ENCODE data around the gene AKAP7.

Gene AKAP7

DNA sequence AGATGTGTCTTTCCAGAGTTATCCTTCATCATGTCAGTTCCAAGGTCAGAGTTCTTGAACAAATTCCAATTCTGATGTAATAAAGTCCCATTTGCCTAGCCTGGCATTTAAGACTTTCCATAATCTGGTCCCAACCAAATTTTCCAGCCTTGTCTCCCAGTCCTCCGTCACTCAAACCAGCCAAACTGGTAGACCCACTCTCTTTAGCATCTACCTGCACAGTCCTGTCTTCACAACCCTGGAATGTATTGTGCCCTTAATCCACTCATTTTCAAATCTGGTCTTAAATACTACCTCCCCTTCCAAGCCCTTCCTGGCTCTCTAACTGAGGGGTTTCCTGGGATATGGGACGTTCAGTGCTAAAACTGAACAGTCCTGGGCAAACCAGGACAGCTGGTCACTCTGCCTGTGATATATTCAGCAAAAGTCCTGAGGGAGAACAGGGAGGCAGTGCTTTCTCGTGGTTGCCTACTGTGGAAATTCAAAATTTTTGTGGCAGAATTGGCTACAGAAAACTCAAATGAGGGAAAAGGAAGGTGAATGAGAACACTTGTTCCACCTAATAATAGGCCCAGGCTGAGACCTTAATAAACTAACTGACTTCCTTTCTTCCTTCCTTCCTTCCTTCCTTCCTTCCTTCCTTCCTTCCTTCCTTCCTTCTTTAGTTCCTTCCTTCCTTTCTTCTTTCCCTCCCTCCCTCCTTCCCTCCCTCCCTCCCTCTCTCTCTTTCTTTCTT is 10.8 kb upstream of the AKAP7 start:
- H3K4me1 ChIP-seq (ENCODE audit: insufficient read depth, low read length, severe bottlenecking), result no peaks in the 10 kb centered on the region
- H3K4me3 ChIP-seq (ENCODE audit: low read depth, low read length, poor library complexity, severe bottlenecking), result no peak overlapping the region
- no peaks in the 10 kb centered on the region for H3K36me3 ChIP-seq (ENCODE audit: insufficient read depth, low read length)
- H3K9ac ChIP-seq (ENCODE audit: low read length), result no peak overlapping the region
- H3K27ac ChIP-seq (ENCODE audit: low read depth, low read length, poor library complexity, severe bottlenecking), result no peak overlapping the region
- H3K4me2 ChIP-seq (ENCODE audit: low read length), result no peak overlapping the region
- no peak for TF ChIP-seq EZH2 (IDR thresholded peaks at IDR 0.05; ENCODE audit: borderline replicate concordance, low read length)
- TF ChIP-seq, protein P1, sequence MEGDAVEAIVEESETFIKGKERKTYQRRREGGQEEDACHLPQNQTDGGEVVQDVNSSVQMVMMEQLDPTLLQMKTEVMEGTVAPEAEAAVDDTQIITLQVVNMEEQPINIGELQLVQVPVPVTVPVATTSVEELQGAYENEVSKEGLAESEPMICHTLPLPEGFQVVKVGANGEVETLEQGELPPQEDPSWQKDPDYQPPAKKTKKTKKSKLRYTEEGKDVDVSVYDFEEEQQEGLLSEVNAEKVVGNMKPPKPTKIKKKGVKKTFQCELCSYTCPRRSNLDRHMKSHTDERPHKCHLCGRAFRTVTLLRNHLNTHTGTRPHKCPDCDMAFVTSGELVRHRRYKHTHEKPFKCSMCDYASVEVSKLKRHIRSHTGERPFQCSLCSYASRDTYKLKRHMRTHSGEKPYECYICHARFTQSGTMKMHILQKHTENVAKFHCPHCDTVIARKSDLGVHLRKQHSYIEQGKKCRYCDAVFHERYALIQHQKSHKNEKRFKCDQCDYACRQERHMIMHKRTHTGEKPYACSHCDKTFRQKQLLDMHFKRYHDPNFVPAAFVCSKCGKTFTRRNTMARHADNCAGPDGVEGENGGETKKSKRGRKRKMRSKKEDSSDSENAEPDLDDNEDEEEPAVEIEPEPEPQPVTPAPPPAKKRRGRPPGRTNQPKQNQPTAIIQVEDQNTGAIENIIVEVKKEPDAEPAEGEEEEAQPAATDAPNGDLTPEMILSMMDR (IDR thresholded peaks at IDR 0.05; ENCODE audit: low read length), result no peak
- H2AFZ ChIP-seq (ENCODE audit: low read length), result no peak overlapping the region
- no peaks in the 10 kb centered on the region for H3K27me3 ChIP-seq (ENCODE audit: insufficient read depth, low read length)
- H3F3A ChIP-seq (ENCODE audit: insufficient read depth, low read length), result no peaks in the 10 kb centered on the region
- no peaks in the 10 kb centered on the region for H4K20me1 ChIP-seq (ENCODE audit: insufficient read depth, low read length)
- H3K9me2 ChIP-seq (ENCODE audit: low read depth, low read length), result no peaks in the 10 kb centered on the region
- no peaks in the 10 kb centered on the region for H3K79me2 ChIP-seq (ENCODE audit: insufficient read depth, low read length)
- H3K9me3 ChIP-seq (ENCODE audit: low read length), result no peaks in the 10 kb centered on the region

DNA sequence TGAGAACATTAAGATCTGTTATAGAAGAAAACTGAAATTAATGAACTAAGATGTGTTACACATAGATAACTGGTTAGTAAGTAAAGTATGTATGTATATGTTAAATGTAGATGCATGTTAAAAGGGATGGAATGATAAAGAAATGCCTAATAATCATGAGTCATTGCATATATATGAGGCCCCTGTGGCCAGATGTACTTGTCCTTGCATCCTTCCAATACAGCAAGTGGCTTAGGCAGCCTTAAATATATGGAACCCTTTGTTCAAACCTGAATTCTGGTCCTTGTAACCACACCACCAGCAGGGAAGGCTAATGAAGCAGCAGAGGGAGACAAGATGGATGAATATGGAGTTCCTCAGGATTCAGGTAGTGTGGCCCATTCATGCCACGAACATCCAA is 9.8 kb upstream of the AKAP7 start:
- Histone ChIP-seq H3F3A (ENCODE audit: insufficient read depth, low read length) (no peaks in the 10 kb centered on the region), H4K20me1 (ENCODE audit: insufficient read depth, low read length) (no peaks in the 10 kb centered on the region), H3K4me3 (ENCODE audit: low read depth, low read length, poor library complexity, severe bottlenecking) (no peak overlapping the region), H3K4me2 (ENCODE audit: low read length) (no peak overlapping the region), H3K79me2 (ENCODE audit: insufficient read depth, low read length) (no peaks in the 10 kb centered on the region), H2AFZ (ENCODE audit: low read length) (no peak overlapping the region), H3K4me1 (ENCODE audit: insufficient read depth, low read length, severe bottlenecking) (no peaks in the 10 kb centered on the region), H3K9me3 (ENCODE audit: low read length) (no peaks in the 10 kb centered on the region), H3K27ac (ENCODE audit: low read depth, low read length, poor library complexity, severe bottlenecking) (no peak overlapping the region), H3K36me3 (ENCODE audit: insufficient read depth, low read length) (no peaks in the 10 kb centered on the region), H3K9me2 (ENCODE audit: low read depth, low read length) (no peaks in the 10 kb centered on the region), H3K9ac (ENCODE audit: low read length) (no peak overlapping the region), H3K27me3 (ENCODE audit: insufficient read depth, low read length) (no peaks in the 10 kb centered on the region)
- TF ChIP-seq, protein P1 (IDR thresholded peaks at IDR 0.05; ENCODE audit: low read length), result no peak
- no peak for TF ChIP-seq EZH2 (IDR thresholded peaks at IDR 0.05; ENCODE audit: borderline replicate concordance, low read length)

DNA sequence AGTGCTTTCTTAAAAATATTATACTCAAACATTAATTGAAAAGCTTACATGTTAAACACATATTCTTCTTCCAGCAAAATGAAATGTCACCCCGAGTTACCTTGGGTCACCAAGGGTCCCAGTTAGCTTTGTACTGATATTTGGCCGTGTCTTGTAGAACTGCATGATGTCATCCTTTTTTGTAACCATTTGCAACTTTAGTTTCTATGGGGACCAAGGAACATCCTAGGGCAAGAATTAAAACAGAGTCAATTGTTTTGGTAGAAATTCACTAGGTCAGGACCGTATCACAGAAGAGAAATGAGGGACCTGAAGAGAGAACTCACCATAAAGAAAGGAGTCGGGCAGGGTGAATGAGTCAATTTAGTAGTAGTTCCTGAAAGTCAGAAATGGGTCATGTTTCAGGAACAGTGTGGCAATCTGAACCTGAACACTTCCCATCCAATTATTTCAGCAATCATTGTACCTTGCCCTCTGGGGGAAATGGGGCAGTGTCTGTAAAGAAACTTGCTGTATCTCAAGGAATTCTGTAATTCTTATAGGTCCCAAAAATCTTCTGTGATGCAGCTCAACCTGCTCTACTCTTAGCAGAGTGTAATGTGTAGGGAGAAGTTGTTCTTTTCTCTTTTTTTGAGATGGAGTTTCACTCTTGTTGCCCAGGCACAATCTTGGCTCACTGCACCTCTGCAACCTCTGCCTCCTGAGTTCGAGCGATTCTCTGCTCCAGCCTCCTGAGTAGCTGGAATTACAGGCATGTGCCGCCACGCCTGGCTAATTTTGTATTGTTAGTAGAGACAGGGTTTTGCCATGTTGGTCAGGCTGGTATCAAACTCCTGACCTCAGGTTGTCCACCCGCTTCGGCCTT is 5.3 kb upstream of the AKAP7 start:
- H2AFZ ChIP-seq (ENCODE audit: low read length), result no peak overlapping the region
- H3K79me2 ChIP-seq (ENCODE audit: insufficient read depth, low read length), result no peaks in the 10 kb centered on the region
- no peak overlapping the region for H3K4me2 ChIP-seq (ENCODE audit: low read length)
- H3K9me3 ChIP-seq (ENCODE audit: low read length), result no peaks in the 10 kb centered on the region
- no peaks in the 10 kb centered on the region for H4K20me1 ChIP-seq (ENCODE audit: insufficient read depth, low read length)
- no peaks in the 10 kb centered on the region for H3K9me2 ChIP-seq (ENCODE audit: low read depth, low read length)
- no peak overlapping the region for H3K27ac ChIP-seq (ENCODE audit: low read depth, low read length, poor library complexity, severe bottlenecking)
- H3K27me3 ChIP-seq (ENCODE audit: insufficient read depth, low read length), result no peaks in the 10 kb centered on the region
- TF ChIP-seq, protein P1 (IDR thresholded peaks at IDR 0.05; ENCODE audit: low read length), result no peak
- TF ChIP-seq EZH2 (IDR thresholded peaks at IDR 0.05; ENCODE audit: borderline replicate concordance, low read length), result no peak
- H3K4me3 ChIP-seq (ENCODE audit: low read depth, low read length, poor library complexity, severe bottlenecking), result no peak overlapping the region
- no peaks in the 10 kb centered on the region for H3F3A ChIP-seq (ENCODE audit: insufficient read depth, low read length)
- H3K36me3 ChIP-seq (ENCODE audit: insufficient read depth, low read length), result no peaks in the 10 kb centered on the region
- no peak overlapping the region for H3K9ac ChIP-seq (ENCODE audit: low read length)
- H3K4me1 ChIP-seq (ENCODE audit: insufficient read depth, low read length, severe bottlenecking), result peaks cover under 1% of the 10 kb centered on the region

Measured in OCI-LY1 (cell line).